ENCODE data around the gene LIPF. TPM values are rescaled to one million over a fixed set of nuclear protein-coding genes. Genes with fewer than 3 reads are reported as not detected.

LIPF gene
- total RNA-seq, 1 donor from 2014 or later: not detected

DNA sequence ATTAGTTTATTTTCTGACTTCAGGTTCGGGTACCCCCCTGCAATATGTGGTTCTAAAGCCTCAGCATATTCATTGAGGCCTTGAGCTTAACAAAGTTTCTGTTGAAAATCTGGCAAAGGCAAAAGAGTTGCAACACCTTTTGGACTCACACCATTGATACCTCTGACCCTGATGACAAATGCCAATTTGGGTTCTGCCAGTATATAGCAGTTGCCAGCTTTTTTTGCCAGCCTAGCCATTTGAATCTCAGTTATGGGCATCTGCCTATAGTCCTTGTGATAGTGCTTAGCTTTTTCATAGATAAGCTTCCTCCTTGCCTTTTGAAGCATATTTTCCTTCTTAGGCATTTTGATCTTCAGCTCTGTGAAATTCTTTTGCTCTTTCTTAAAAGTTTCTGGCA lies 45.7 kb upstream of the LIPF start:
- Mint-ChIP-seq H3K4me1 (no peaks in the 10 kb centered on the region), H3K9me3 (no peaks in the 10 kb centered on the region), H3K27ac (no peak overlapping the region), H3K4me3 (no peak overlapping the region), H3K36me3 (no peaks in the 10 kb centered on the region), H3K27me3 (ENCODE audit: insufficient read depth, low read depth) (no peaks in the 10 kb centered on the region)
- TF ChIP-seq, protein P1, sequence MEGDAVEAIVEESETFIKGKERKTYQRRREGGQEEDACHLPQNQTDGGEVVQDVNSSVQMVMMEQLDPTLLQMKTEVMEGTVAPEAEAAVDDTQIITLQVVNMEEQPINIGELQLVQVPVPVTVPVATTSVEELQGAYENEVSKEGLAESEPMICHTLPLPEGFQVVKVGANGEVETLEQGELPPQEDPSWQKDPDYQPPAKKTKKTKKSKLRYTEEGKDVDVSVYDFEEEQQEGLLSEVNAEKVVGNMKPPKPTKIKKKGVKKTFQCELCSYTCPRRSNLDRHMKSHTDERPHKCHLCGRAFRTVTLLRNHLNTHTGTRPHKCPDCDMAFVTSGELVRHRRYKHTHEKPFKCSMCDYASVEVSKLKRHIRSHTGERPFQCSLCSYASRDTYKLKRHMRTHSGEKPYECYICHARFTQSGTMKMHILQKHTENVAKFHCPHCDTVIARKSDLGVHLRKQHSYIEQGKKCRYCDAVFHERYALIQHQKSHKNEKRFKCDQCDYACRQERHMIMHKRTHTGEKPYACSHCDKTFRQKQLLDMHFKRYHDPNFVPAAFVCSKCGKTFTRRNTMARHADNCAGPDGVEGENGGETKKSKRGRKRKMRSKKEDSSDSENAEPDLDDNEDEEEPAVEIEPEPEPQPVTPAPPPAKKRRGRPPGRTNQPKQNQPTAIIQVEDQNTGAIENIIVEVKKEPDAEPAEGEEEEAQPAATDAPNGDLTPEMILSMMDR (IDR thresholded peaks at IDR 0.05): no peak
- TF ChIP-seq EZH2phosphoT487 (IDR thresholded peaks at IDR 0.05) (no peak), EZH2 (IDR thresholded peaks at IDR 0.05) (no peak)
- Histone ChIP-seq H3K27ac (no peak overlapping the region), H3F3A (ENCODE audit: low read depth) (peaks cover 3% of the 10 kb centered on the region), H3K27me3 (no peaks in the 10 kb centered on the region), H3K79me2 (ENCODE audit: low read depth) (no peaks in the 10 kb centered on the region), H3K36me3 (no peaks in the 10 kb centered on the region), H3K4me3 (no peak overlapping the region), H2AFZ (replicated peaks) (no peak overlapping the region), H3K9me3 (ENCODE audit: low read depth) (no peaks in the 10 kb centered on the region), H4K20me1 (ENCODE audit: low read depth) (no peaks in the 10 kb centered on the region), H3K4me2 (no peak overlapping the region), H3K9ac (no peak overlapping the region), H3K4me1 (no peaks in the 10 kb centered on the region)
- no peak for DNase-seq (ENCODE audit: low spot score)

- DNase-seq (ENCODE audit: low spot score): no peak
- Histone ChIP-seq H3K9me3 (ENCODE audit: low read depth) (no peaks in the 10 kb centered on the region), H3K36me3 (no peaks in the 10 kb centered on the region), H3K4me1 (no peaks in the 10 kb centered on the region), H3K4me2 (no peak overlapping the region), H3K27ac (no peak overlapping the region), H3K9ac (no peak overlapping the region), H4K20me1 (ENCODE audit: low read depth) (no peaks in the 10 kb centered on the region), H3F3A (ENCODE audit: low read depth) (peaks cover 3% of the 10 kb centered on the region), H3K4me3 (no peak overlapping the region), H2AFZ (replicated peaks) (no peak overlapping the region), H3K79me2 (ENCODE audit: low read depth) (no peaks in the 10 kb centered on the region), H3K27me3 (no peaks in the 10 kb centered on the region)
- no peaks in the 10 kb centered on the region for H3K36me3 Mint-ChIP-seq
- TF ChIP-seq, protein P1 (IDR thresholded peaks at IDR 0.05): no peak
- TF ChIP-seq EZH2phosphoT487 (IDR thresholded peaks at IDR 0.05) (no peak), EZH2 (IDR thresholded peaks at IDR 0.05) (no peak)
- no peaks in the 10 kb centered on the region for H3K4me1 Mint-ChIP-seq
- H3K27ac Mint-ChIP-seq: no peak overlapping the region
- no peak overlapping the region for H3K4me3 Mint-ChIP-seq
- no peaks in the 10 kb centered on the region for H3K27me3 Mint-ChIP-seq (ENCODE audit: insufficient read depth, low read depth)
- no peaks in the 10 kb centered on the region for H3K9me3 Mint-ChIP-seq
Measured at GRCh38 chr10:88620441-88620840, 43.8 kb upstream of the LIPF start.

DNA sequence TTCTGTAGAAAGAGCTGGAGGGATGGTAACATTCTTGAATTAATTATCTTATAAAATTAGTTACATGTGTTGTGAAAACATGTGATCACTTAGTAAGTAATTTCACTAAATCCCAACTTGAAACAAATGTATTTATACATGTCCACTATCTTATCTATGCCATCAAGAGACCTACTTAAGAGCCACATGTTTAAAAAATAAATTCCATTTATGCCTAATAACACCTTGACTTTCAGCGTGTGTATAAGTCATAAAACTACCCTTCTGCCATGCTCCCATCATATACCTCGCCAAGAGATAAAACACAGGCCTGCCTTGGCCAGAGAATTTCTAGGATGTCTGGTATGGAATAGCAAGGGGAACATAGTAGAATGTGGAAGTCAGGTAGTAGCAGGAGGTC lies 40.4 kb upstream of the LIPF start:
- Histone ChIP-seq H2AFZ (replicated peaks) (no peak overlapping the region), H4K20me1 (ENCODE audit: low read depth) (no peaks in the 10 kb centered on the region), H3F3A (ENCODE audit: low read depth) (peaks cover 3% of the 10 kb centered on the region), H3K36me3 (no peaks in the 10 kb centered on the region), H3K9me3 (ENCODE audit: low read depth) (no peaks in the 10 kb centered on the region), H3K4me1 (no peaks in the 10 kb centered on the region), H3K79me2 (ENCODE audit: low read depth) (no peaks in the 10 kb centered on the region), H3K27me3 (no peaks in the 10 kb centered on the region), H3K9ac (no peak overlapping the region), H3K27ac (no peak overlapping the region), H3K4me2 (no peak overlapping the region), H3K4me3 (no peak overlapping the region)
- Mint-ChIP-seq H3K4me3 (no peak overlapping the region), H3K27ac (no peak overlapping the region), H3K9me3 (peaks cover 2% of the 10 kb centered on the region), H3K4me1 (no peaks in the 10 kb centered on the region), H3K27me3 (ENCODE audit: insufficient read depth, low read depth) (no peaks in the 10 kb centered on the region), H3K36me3 (no peaks in the 10 kb centered on the region)
- DNase-seq (ENCODE audit: low spot score): no peak
- TF ChIP-seq EZH2phosphoT487 (IDR thresholded peaks at IDR 0.05) (no peak), EZH2 (IDR thresholded peaks at IDR 0.05) (no peak)
- TF ChIP-seq, protein P1 (IDR thresholded peaks at IDR 0.05): no peak
